Measurements from ENCODE around the gene FRY.

DNA sequence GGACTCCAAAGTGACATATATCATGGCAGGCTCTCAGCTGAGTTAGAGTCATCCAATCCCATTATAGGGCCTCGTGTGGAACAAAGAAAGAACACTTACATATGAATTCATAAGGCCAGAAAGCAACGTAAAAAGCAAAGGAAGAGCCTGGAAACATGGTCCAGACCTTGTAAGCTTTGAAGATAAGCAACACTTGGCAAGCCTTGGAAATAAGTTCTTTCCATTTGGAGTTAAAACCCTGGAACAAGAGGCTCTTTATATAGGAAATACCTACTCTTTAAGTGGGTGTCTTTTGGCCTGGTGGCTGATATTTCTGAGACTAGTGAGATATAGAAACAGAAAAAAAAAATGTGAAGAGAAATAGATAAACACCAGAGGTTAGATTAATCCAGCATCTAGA is 234.2 kb downstream of the FRY start:
- TF ChIP-seq, protein P1, sequence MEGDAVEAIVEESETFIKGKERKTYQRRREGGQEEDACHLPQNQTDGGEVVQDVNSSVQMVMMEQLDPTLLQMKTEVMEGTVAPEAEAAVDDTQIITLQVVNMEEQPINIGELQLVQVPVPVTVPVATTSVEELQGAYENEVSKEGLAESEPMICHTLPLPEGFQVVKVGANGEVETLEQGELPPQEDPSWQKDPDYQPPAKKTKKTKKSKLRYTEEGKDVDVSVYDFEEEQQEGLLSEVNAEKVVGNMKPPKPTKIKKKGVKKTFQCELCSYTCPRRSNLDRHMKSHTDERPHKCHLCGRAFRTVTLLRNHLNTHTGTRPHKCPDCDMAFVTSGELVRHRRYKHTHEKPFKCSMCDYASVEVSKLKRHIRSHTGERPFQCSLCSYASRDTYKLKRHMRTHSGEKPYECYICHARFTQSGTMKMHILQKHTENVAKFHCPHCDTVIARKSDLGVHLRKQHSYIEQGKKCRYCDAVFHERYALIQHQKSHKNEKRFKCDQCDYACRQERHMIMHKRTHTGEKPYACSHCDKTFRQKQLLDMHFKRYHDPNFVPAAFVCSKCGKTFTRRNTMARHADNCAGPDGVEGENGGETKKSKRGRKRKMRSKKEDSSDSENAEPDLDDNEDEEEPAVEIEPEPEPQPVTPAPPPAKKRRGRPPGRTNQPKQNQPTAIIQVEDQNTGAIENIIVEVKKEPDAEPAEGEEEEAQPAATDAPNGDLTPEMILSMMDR (conservative IDR thresholded peaks at IDR 0.05; ENCODE audit: low read depth, low read length), result no peak
- TF ChIP-seq EZH2 (IDR thresholded peaks at IDR 0.05; ENCODE audit: low read length, unreplicated experiment), result no peak

All from PC-3 (cell line).